SK-N-SH treated with all-trans-retinoic acid at 6 μM for 48 hours (cell line): ENCODE results near the gene SSTR5.

Experiments
- ATAC-seq: fragments of 200-7000 bp; cut with Tn5 transposase; 3 replicates; pipeline ENCODE4 v1.9.1; 2020; ENCODE audit warnings: mild to moderate bottlenecking, moderate library complexity
- ARNTL ChIP-seq: fragments of 450-650 bp; formaldehyde crosslinking; IDR thresholded peaks from 2 replicates; pipeline ENCODE4 v1.5.0; 2020; ENCODE audit warnings: low read depth, mild to moderate bottlenecking, moderate library complexity, borderline replicate concordance
- BACH2 ChIP-seq: fragments of 250-450 bp; sonication (Bioruptor Pico); IDR thresholded peaks from 2 replicates; pipeline ENCODE4 v1.9.0; 2021; ENCODE audit warnings: mild to moderate bottlenecking, borderline replicate concordance
- CREB5 ChIP-seq: fragments of 250-450 bp; sonication (Bioruptor Pico); IDR thresholded peaks from 2 replicates; pipeline ENCODE4 v1.5.1; 2020; ENCODE audit warnings: low read depth, mild to moderate bottlenecking, moderate library complexity
- CSDC2 ChIP-seq: fragments of 250-450 bp; sonication (Bioruptor Pico); IDR thresholded peaks from 2 replicates; pipeline ENCODE4 v1.5.0; 2020; ENCODE audit warnings: mild to moderate bottlenecking, moderate library complexity
- ESRRG ChIP-seq: fragments of 250-450 bp; sonication (Bioruptor Pico); IDR thresholded peaks from 2 replicates; pipeline ENCODE4 v1.6.1; 2021; ENCODE audit warnings: mild to moderate bottlenecking
- GLIS3 ChIP-seq: fragments of 250-450 bp; sonication (Bioruptor Pico); IDR thresholded peaks from 2 replicates; pipeline ENCODE4 v1.5.0; 2020; ENCODE audit warnings: mild to moderate bottlenecking, moderate library complexity
- ISL1 ChIP-seq: fragments of 250-450 bp; sonication (Bioruptor Pico); IDR thresholded peaks from 2 replicates; pipeline ENCODE4 v2.1.2; 2022; ENCODE audit warnings: mild to moderate bottlenecking, moderate library complexity
- OSR1 ChIP-seq: fragments of 250-450 bp; sonication (Bioruptor Pico); IDR thresholded peaks from 2 replicates; pipeline ENCODE4 v1.8.0; 2022; ENCODE audit warnings: moderate library complexity, mild to moderate bottlenecking, inconsistent platforms
- POU6F1 ChIP-seq: fragments of 250-450 bp; sonication (Bioruptor Pico); IDR thresholded peaks from 2 replicates; pipeline ENCODE4 v1.8.0; 2021; ENCODE audit warnings: low read depth, mild to moderate bottlenecking, moderate library complexity, borderline replicate concordance
- PPARA ChIP-seq: fragments of 250-450 bp; sonication (Bioruptor Pico); IDR thresholded peaks from 2 replicates; pipeline ENCODE4 v1.5.0; 2020; ENCODE audit warnings: mild to moderate bottlenecking, borderline replicate concordance
- RARB ChIP-seq: fragments of 250-450 bp; sonication (Bioruptor Pico); IDR thresholded peaks from 2 replicates; pipeline ENCODE4 v1.8.0; 2021; ENCODE audit warnings: mild to moderate bottlenecking, moderate library complexity
- SNAI2 ChIP-seq: fragments of 250-450 bp; sonication (Bioruptor Pico); IDR thresholded peaks from 2 replicates; pipeline ENCODE4 v1.5.0; 2020; ENCODE audit warnings: mild to moderate bottlenecking, moderate library complexity
- TCF4 ChIP-seq: fragments of 250-450 bp; sonication (Bioruptor Pico); IDR thresholded peaks from 2 replicates; pipeline ENCODE4 v1.8.0; 2021; ENCODE audit warnings: mild to moderate bottlenecking, moderate library complexity, borderline replicate concordance
- TOX ChIP-seq: fragments of 250-450 bp; sonication (Bioruptor Pico); IDR thresholded peaks from 2 replicates; pipeline ENCODE4 v1.8.0; 2021; ENCODE audit warnings: mild to moderate bottlenecking, moderate library complexity, borderline replicate concordance
- ZC3H10 ChIP-seq: fragments of 250-450 bp; sonication (Bioruptor Pico); IDR thresholded peaks from 2 replicates; pipeline ENCODE4 v1.5.1; 2021; ENCODE audit warnings: mild to moderate bottlenecking, moderate library complexity
- ZFP30 ChIP-seq: fragments of 450-650 bp; formaldehyde crosslinking; IDR thresholded peaks from 2 replicates; pipeline ENCODE4 v1.5.0; 2022; ENCODE audit warnings: mild to moderate bottlenecking, moderate library complexity
- ZNF565 ChIP-seq: fragments of 450-650 bp; formaldehyde crosslinking; conservative IDR thresholded peaks from 2 replicates; pipeline ENCODE4 v1.5.0; 2020; ENCODE audit warnings: low read depth, mild to moderate bottlenecking, moderate library complexity
- ZNF70 ChIP-seq: fragments of 450-650 bp; formaldehyde crosslinking; IDR thresholded peaks from 2 replicates; pipeline ENCODE4 v1.5.0; 2020; ENCODE audit warnings: mild to moderate bottlenecking, moderate library complexity
- ZNF8 ChIP-seq: fragments of 450-650 bp; formaldehyde crosslinking; IDR thresholded peaks from 2 replicates; pipeline ENCODE4 v1.5.0; 2020; ENCODE audit warnings: mild to moderate bottlenecking, moderate library complexity
- TF ChIP-seq, protein P1 (sequence below): fragments of 250-450 bp; sonication (Bioruptor Pico); IDR thresholded peaks from 2 replicates; pipeline ENCODE4 v1.5.0; 2020; ENCODE audit warnings: mild to moderate bottlenecking, moderate library complexity
- TF ChIP-seq, protein P2 (sequence below): fragments of 250-450 bp; sonication (Bioruptor Pico); IDR thresholded peaks from 2 replicates; pipeline ENCODE4 v1.5.1; 2021; ENCODE audit warnings: mild to moderate bottlenecking, moderate library complexity

The SSTR5 gene

DNA sequence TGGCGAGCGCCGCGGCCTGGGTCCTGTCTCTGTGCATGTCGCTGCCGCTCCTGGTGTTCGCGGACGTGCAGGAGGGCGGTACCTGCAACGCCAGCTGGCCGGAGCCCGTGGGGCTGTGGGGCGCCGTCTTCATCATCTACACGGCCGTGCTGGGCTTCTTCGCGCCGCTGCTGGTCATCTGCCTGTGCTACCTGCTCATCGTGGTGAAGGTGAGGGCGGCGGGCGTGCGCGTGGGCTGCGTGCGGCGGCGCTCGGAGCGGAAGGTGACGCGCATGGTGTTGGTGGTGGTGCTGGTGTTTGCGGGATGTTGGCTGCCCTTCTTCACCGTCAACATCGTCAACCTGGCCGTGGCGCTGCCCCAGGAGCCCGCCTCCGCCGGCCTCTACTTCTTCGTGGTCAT is 6.8 kb downstream of the SSTR5 start:
- TF ChIP-seq OSR1 (CRISPR knock-in tag) (no peak), ESRRG (CRISPR knock-in tag) (no peak), TCF4 (no peak), TOX (no peak), RARB (no peak), ZC3H10 (CRISPR knock-in tag) (no peak), ZFP30 (CRISPR knock-in tag) (no peak), ISL1 (no peak), ZNF8 (CRISPR knock-in tag) (no peak), POU6F1 (CRISPR knock-in tag) (no peak), ARNTL (no peak), BACH2 (CRISPR knock-in tag) (no peak), GLIS3 (CRISPR knock-in tag) (no peak), PPARA (CRISPR knock-in tag) (no peak), SNAI2 (CRISPR knock-in tag) (no peak), ZNF70 (CRISPR knock-in tag) (no peak), CSDC2 (CRISPR knock-in tag) (no peak)
- TF ChIP-seq, protein P1, sequence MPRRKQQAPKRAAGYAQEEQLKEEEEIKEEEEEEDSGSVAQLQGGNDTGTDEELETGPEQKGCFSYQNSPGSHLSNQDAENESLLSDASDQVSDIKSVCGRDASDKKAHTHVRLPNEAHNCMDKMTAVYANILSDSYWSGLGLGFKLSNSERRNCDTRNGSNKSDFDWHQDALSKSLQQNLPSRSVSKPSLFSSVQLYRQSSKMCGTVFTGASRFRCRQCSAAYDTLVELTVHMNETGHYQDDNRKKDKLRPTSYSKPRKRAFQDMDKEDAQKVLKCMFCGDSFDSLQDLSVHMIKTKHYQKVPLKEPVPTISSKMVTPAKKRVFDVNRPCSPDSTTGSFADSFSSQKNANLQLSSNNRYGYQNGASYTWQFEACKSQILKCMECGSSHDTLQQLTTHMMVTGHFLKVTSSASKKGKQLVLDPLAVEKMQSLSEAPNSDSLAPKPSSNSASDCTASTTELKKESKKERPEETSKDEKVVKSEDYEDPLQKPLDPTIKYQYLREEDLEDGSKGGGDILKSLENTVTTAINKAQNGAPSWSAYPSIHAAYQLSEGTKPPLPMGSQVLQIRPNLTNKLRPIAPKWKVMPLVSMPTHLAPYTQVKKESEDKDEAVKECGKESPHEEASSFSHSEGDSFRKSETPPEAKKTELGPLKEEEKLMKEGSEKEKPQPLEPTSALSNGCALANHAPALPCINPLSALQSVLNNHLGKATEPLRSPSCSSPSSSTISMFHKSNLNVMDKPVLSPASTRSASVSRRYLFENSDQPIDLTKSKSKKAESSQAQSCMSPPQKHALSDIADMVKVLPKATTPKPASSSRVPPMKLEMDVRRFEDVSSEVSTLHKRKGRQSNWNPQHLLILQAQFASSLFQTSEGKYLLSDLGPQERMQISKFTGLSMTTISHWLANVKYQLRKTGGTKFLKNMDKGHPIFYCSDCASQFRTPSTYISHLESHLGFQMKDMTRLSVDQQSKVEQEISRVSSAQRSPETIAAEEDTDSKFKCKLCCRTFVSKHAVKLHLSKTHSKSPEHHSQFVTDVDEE (CRISPR knock-in tag) = no peak
- TF ChIP-seq, protein P2, sequence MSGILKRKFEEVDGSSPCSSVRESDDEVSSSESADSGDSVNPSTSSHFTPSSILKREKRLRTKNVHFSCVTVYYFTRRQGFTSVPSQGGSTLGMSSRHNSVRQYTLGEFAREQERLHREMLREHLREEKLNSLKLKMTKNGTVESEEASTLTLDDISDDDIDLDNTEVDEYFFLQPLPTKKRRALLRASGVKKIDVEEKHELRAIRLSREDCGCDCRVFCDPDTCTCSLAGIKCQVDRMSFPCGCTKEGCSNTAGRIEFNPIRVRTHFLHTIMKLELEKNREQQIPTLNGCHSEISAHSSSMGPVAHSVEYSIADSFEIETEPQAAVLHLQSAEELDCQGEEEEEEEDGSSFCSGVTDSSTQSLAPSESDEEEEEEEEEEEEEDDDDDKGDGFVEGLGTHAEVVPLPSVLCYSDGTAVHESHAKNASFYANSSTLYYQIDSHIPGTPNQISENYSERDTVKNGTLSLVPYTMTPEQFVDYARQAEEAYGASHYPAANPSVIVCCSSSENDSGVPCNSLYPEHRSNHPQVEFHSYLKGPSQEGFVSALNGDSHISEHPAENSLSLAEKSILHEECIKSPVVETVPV (CRISPR knock-in tag) = no peak
- TF ChIP-seq, all 23 proteins: peak for 0
- no peak for ATAC-seq

- no peak for TF ChIP-seq CREB5 (CRISPR knock-in tag)
- no peak for TF ChIP-seq OSR1 (CRISPR knock-in tag)
- TF ChIP-seq, protein P2 (CRISPR knock-in tag) = no peak
- TF ChIP-seq RARB = no peak
- no peak for TF ChIP-seq ZNF565 (CRISPR knock-in tag)
- ATAC-seq = no peak
These were observed 7.4 kb downstream of the SSTR5 start for GRCh38 chr16:1079786-1080525.
